Endothelial cell of umbilical vein (primary cell): ENCODE data around the gene BCL6B. TPM values are rescaled to one million over a fixed set of nuclear protein-coding genes. Genes with fewer than 3 reads are reported as not detected.

Experiments used
- BruUV-seq: library from RNA; stranded (reverse); fragments of 400-500 nt; replicated peaks from 2 replicates; lab custom pipeline; 2021; lab: Mats Ljungman, UMichigan
- CTCF ChIA-PET: fragments of 300-600, 350-600 bp; sonication (Branson Sonifier 250); formaldehyde crosslinking; loops from one replicate; lab custom pipeline; 2021; ENCODE audit warnings: antibody characterized with exemption, inconsistent platforms; lab: Charles Lee
- POLR2A ChIA-PET: fragments of 300-600, 350-600 bp; sonication (Branson Sonifier 250); formaldehyde crosslinking; loops from one replicate; lab custom pipeline; 2021; ENCODE audit warnings: antibody characterized with exemption, inconsistent platforms; lab: Charles Lee
- DNase-seq: peaks from one replicate; pipeline ENCODE4 v3.0.0-alpha.2; 2011; ENCODE audit warnings: low read depth, low spot score
- FAIRE-seq: peaks from 2 replicates; lab custom pipeline; 2011; peaks lifted over from hg19 to GRCh38; lab: Jason Lieb, UNC
- H2AFZ ChIP-seq: 2 replicates; pipeline ENCODE4 v1.6.0; 2012; ENCODE audit warnings: low read depth, low read length, control low read depth, inconsistent platforms
- H3K27ac ChIP-seq: 2 replicates; pipeline ENCODE4 v1.5.1; 2011; ENCODE audit warnings: low read depth, mild to moderate bottlenecking, control low read depth, low read length, moderate library complexity; ENCODE audit not compliant: insufficient read depth
- H3K27me3 ChIP-seq, 2 experiments: 2 replicates each; pipeline versions ENCODE4 v1.6.0 to v1.6.1; 2011; ENCODE audit warnings: low read length in 2 of 2, mixed read lengths in 1 of 2; ENCODE audit not compliant: control insufficient read depth in 2 of 2, insufficient read depth in 2 of 2
- H3K36me3 ChIP-seq, 2 experiments: 2 replicates in 1 of 2; 3 replicates in 1 of 2; pipeline ENCODE4 v1.5.1; 2011; ENCODE audit warnings: low read length in 2 of 2, mild to moderate bottlenecking in 1 of 2, moderate library complexity in 1 of 2; ENCODE audit not compliant: control insufficient read depth in 2 of 2, insufficient read depth in 2 of 2; ENCODE audit errors: extremely low read depth in 1 of 2
- H3K4me1 ChIP-seq: 3 replicates; pipeline ENCODE4 v1.5.1; 2011; ENCODE audit warnings: mild to moderate bottlenecking, low read length; ENCODE audit not compliant: control insufficient read depth, insufficient read depth; ENCODE audit errors: extremely low read depth
- H3K4me2 ChIP-seq: 2 replicates; pipeline ENCODE4 v1.6.1; 2011; ENCODE audit warnings: low read length, control low read depth, mixed read lengths; ENCODE audit not compliant: insufficient read depth
- H3K4me3 ChIP-seq, 3 experiments: fragments of 200-600 bp in 1 of 3; sonication (generic), shearing (Covaris generic) in 1 of 3; replicated peaks in 1 of 3; 2 replicates each; pipeline ENCODE4 v1.5.1; 2011 to 2016; ENCODE audit warnings: control low read depth in 3 of 3, low read length in 3 of 3, mild to moderate bottlenecking in 2 of 3, inconsistent platforms in 1 of 3, low read depth in 1 of 3, moderate library complexity in 1 of 3; ENCODE audit not compliant: insufficient read depth in 1 of 3
- H3K79me2 ChIP-seq: 2 replicates; pipeline ENCODE4 v1.6.0; 2012; ENCODE audit warnings: low read length, inconsistent platforms; ENCODE audit not compliant: control insufficient read depth, insufficient read depth
- H3K9ac ChIP-seq: replicated peaks from 2 replicates; pipeline ENCODE3; 2011; ENCODE audit warnings: low read length, control low read depth; ENCODE audit not compliant: insufficient read depth; ENCODE audit errors: extremely low read depth
- H3K9me1 ChIP-seq: replicated peaks from 3 replicates; pipeline ENCODE4 v1.6.0; 2011; ENCODE audit warnings: mild to moderate bottlenecking, low read length; ENCODE audit not compliant: control insufficient read depth, insufficient read depth; ENCODE audit errors: extremely low read depth
- H3K9me3 ChIP-seq: replicated peaks from 2 replicates; pipeline ENCODE4 v1.5.1; 2012; ENCODE audit warnings: low read length, inconsistent platforms; ENCODE audit not compliant: control insufficient read depth, insufficient read depth
- H4K20me1 ChIP-seq: replicated peaks from 2 replicates; pipeline ENCODE3; 2011; ENCODE audit warnings: mild to moderate bottlenecking, low read length; ENCODE audit not compliant: control insufficient read depth, insufficient read depth; ENCODE audit errors: extremely low read depth
- EZH2 ChIP-seq: IDR thresholded peaks from 2 replicates; pipeline ENCODE4 v1.6.1; 2012; ENCODE audit warnings: borderline replicate concordance, low read depth, mild to moderate bottlenecking, moderate library complexity, low read length, inconsistent platforms; ENCODE audit not compliant: severe bottlenecking
- FOS ChIP-seq: IDR thresholded peaks from 2 replicates; pipeline ENCODE4 v1.6.1; 2011; ENCODE audit warnings: mild to moderate bottlenecking, low read length, moderate library complexity, borderline replicate concordance; ENCODE audit not compliant: insufficient read depth
- GATA2 ChIP-seq: IDR thresholded peaks from 2 replicates; pipeline ENCODE4 v1.7.0; 2011; ENCODE audit warnings: low read depth, mild to moderate bottlenecking, moderate library complexity, mixed read lengths, low read length; ENCODE audit not compliant: insufficient read length, insufficient read depth
- JUN ChIP-seq: IDR thresholded peaks from 2 replicates; pipeline ENCODE4 v1.6.1; 2011; ENCODE audit warnings: borderline replicate concordance, low read depth; ENCODE audit not compliant: insufficient read length, insufficient read depth
- MAX ChIP-seq: IDR thresholded peaks from 2 replicates; pipeline ENCODE4 v1.6.1; 2011; ENCODE audit not compliant: insufficient read depth, insufficient read length
- MYC ChIP-seq: IDR thresholded peaks from one replicate; pipeline ENCODE4 v1.6.1; 2011; ENCODE audit warnings: mild to moderate bottlenecking, low read depth, low read length
- POLR2A ChIP-seq: IDR thresholded peaks from 2 replicates; pipeline ENCODE4 v1.6.1; 2012; ENCODE audit warnings: low read depth, mild to moderate bottlenecking, control low read depth, low read length
- POLR2AphosphoS5 ChIP-seq: IDR thresholded peaks from 2 replicates; pipeline ENCODE4 v1.6.1; 2012; ENCODE audit warnings: low read depth, mild to moderate bottlenecking, control low read depth, low read length, moderate library complexity; ENCODE audit not compliant: insufficient read depth
- dilution Hi-C: fragments of 300-500 bp; cut with MboI; formaldehyde crosslinking; loops from one replicate; pipeline ENCODE4 v1.15.0; 2019; ENCODE audit warnings: low sequenced_read_pairs; ENCODE audit not compliant: extremely low pct_ligation_motif_present
- intact Hi-C: fragments of 100-400 bp; cut with micrococcal nuclease; formaldehyde crosslinking; loops from one replicate; pipeline ENCODE4 v1.10.0; 2022
- polyA plus RNA-seq, 4 experiments: library from polyadenylated mRNA; depleted of rRNA in 3 of 4; stranded (reverse) in 3 of 4; unstranded in 1 of 4; fragments of >200 nt; gene quantifications; 2 replicates each; pipeline versions ENCODE4 v1.2.1 to v1.2.3, GENCODE V29; 2011 to 2012; ENCODE audit warnings: missing spikeins in 1 of 4
- total RNA-seq: library from RNA; stranded (reverse); gene quantifications from 2 replicates; pipeline ENCODE4 v1.2.3, GENCODE V29; 2021
- TF ChIP-seq, protein P1 (sequence below), 2 donors: IDR thresholded peaks; 1 replicate in 1 of 2; 2 replicates in 1 of 2; pipeline ENCODE4 v1.5.1; 2011; ENCODE audit warnings: low read length in 2 of 2, mild to moderate bottlenecking in 2 of 2, moderate library complexity in 2 of 2, control low read depth in 1 of 2, inconsistent platforms in 1 of 2, low read depth in 1 of 2; ENCODE audit not compliant: insufficient read depth in 1 of 2; ENCODE audit errors: extremely low read depth in 1 of 2

Gene BCL6B
- total and polyA plus RNA-seq, 2 donors (not counting 3 experiments of a cell fraction or from before 2014, with no cell fraction given), result 93.5 to 160 TPM

- peak overlapping the region; percentile 96 for H3K27ac ChIP-seq
- ChIA-PET CTCF (interaction anchor here (3.2 to 5.2 kb wide), 3 partner anchors 16 to 110 kb away, joined by 29 to 91 read pairs (median 58); no protein-coding TSS in a partner anchor), POLR2A (no interaction called here)
- peaks cover 52% of the 10 kb centered on the region for H3K4me1 ChIP-seq
- no peaks in the 10 kb centered on the region for H4K20me1 ChIP-seq
- peaks cover 9 to 10% of the 10 kb centered on the region in 2 experiments for H3K36me3 ChIP-seq
- H3K9me1 ChIP-seq, result no peaks in the 10 kb centered on the region
- TF ChIP-seq FOS, result no peak
- no peak for TF ChIP-seq POLR2A
- TF ChIP-seq, protein P1, sequence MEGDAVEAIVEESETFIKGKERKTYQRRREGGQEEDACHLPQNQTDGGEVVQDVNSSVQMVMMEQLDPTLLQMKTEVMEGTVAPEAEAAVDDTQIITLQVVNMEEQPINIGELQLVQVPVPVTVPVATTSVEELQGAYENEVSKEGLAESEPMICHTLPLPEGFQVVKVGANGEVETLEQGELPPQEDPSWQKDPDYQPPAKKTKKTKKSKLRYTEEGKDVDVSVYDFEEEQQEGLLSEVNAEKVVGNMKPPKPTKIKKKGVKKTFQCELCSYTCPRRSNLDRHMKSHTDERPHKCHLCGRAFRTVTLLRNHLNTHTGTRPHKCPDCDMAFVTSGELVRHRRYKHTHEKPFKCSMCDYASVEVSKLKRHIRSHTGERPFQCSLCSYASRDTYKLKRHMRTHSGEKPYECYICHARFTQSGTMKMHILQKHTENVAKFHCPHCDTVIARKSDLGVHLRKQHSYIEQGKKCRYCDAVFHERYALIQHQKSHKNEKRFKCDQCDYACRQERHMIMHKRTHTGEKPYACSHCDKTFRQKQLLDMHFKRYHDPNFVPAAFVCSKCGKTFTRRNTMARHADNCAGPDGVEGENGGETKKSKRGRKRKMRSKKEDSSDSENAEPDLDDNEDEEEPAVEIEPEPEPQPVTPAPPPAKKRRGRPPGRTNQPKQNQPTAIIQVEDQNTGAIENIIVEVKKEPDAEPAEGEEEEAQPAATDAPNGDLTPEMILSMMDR (IDR thresholded peaks at IDR 0.05; ENCODE audit: extremely low read depth in 1 of 2, insufficient read depth in 1 of 2, low read depth in 1 of 2, low read length in 2 of 2), result no peak
- TF ChIP-seq POLR2AphosphoS5, result no peak
- no peak for TF ChIP-seq EZH2
- TF ChIP-seq MAX, result no peak
- TF ChIP-seq JUN, result no peak
- no peak for TF ChIP-seq GATA2
- no peak for TF ChIP-seq MYC
- intact Hi-C loops, result loop anchor here (10.0 kb wide), 1 partner anchor 835 kb away; the partner anchor contains the start of genes CYB5D1, NAA38 and TMEM88
- peak overlapping the region in 2 of 3 experiments; percentile 25 to 42 for H3K4me3 ChIP-seq
- FAIRE-seq (peak; percentile 24), DNase-seq (peak; percentile 60)
- peak overlapping the region; percentile 100 for H3K9ac ChIP-seq
- H3K4me2 ChIP-seq, result peak overlapping the region; percentile 74
- dilution Hi-C loops, result no loop called here
- BruUV-seq, result no TSS peak
- H3K9me3 ChIP-seq, result no peaks in the 10 kb centered on the region
- H3K27me3 ChIP-seq, result no peaks in the 10 kb centered on the region
- H3K79me2 ChIP-seq, result peaks cover 25% of the 10 kb centered on the region
- peak overlapping the region; percentile 85 for H2AFZ ChIP-seq
These were observed 2.9 kb upstream of the BCL6B start for GRCh38 chr17:7019839-7020519.
